Parietal lobe (tissue), 1 donor: ENCODE measurements around the gene SERGEF. TPM values are rescaled to one million over a fixed set of nuclear protein-coding genes. Genes with fewer than 3 reads are reported as not detected.

Source experiments
- total RNA-seq: library from RNA; depleted of rRNA; stranded (reverse); fragments of >200 nt; gene quantifications from one replicate; pipeline ENCODE4 v1.2.3, GENCODE V29; 2014

The SERGEF gene
- total RNA-seq = 57.6 TPM

DNA sequence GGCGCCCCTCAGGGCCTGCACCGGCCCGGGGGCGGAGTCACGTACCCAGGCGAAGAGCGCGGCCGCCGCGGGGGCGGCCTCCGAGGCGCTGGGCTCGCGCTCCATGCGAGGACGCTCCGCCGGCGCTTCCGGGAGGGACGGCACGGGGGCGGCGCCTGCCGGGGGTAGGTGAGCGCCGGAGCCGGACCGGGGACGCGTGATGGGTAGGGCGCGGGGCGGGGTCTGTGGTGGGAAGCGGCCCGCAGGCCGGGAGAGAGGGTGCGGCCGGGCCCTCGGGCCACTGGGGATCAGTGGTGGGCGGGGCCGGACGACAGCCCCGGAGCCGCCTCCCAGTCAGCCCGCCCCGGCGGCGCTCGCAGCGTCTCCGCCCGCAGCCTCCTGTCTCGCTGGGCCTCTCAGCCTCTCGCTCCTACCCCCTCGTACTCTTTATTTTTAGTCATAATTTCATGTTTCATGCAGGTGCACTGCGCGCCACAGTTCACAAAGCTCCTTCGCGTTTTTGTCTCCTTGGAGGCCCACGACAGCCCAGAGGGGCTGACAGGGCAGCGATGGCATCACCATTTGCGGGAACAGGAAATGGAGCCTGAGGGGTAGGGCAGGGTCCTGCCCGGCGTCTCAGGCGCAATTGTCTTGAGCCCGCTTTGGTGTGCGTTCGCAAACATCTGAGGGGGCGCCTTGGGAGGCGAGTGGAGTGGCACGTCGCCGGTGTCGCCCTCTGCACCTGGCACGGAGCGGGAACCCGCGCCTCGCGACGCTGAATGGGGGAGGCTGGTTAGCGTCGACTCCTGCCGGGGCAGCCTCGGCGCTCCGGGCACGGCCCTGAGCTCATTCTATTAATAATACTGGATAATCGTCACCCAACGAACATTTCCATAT lies at the start of gene SERGEF:
Gene SERGEF (minus strand): TSS at position 142 of the 876 bp plus-strand sequence. CDS start 37 bp downstream, at position 105.

DNA sequence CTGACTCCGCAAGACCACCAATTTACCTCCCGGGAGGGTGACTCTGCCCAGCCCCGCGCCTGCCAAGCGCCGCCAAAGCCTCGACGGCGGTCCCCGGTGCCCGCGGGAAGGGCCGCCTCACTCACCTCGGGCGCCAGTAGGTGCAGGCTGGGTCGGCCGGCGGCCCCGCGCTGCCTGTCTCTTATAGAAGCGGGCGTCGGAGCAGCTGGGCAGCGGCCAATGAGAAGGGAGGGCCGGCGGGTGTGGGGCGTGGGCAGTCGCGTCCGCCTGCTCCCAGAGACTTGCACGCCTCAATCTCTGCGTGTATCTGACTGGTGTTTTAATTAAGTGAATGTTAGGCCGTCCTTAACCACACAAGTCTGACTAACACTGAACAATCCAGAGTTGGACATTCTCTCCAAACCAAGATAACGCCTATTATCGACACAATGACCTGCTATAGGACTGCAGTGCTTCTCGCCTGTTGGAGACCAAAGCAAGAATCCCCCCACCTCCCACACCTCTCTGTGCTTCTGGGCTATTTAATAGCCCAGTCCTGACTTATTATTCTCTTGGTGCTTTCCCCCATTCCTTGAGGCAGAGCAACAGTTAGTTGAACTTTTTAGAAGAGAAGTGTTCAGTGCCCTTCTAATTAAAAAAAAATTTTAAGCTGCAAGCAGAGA lies 33.4 kb upstream of the SERGEF start, which contains the start of gene TPH1:
Gene TPH1 (minus strand): TSS at position 154 of the 662 bp plus-strand sequence. CDS start 5,507 bp downstream, outside the sequence.

Other genes with a start within 250 kb of the SERGEF start
- 0.94 TPM for gene TPH1, start 33.2 kb upstream of the SERGEF start, total RNA-seq
- gene SAAL1, start 93.0 kb upstream of the SERGEF start, total RNA-seq = 52.3 TPM
- gene MRGPRX3, start 119.5 kb upstream of the SERGEF start, total RNA-seq = not detected
- gene MRGPRX4, start 159.8 kb upstream of the SERGEF start, total RNA-seq = not detected
- not detected for gene SAA4, start 223.8 kb upstream of the SERGEF start, total RNA-seq
- gene SAA2, start 235.6 kb upstream of the SERGEF start, total RNA-seq = not detected